ENCODE data around the gene GP1BB. TPM values are rescaled to one million over a fixed set of nuclear protein-coding genes. Genes with fewer than 3 reads are reported as not detected.
"Not testable (repeated sequence)": the region's sequence is repeated elsewhere in the genome, so short reads cannot be mapped to it uniquely, and the experiment has no call there.

Gene GP1BB
- under 1 TPM in 1 of 2 donors, not detected in 1; 0.83 TPM for total RNA-seq
- long read RNA-seq, donor 1, partial matches to known transcripts = 0 of 1 reads
- long read RNA-seq, donor 1, other reads (novel, unspliced or antisense) = 0 of 1 reads
- long read RNA-seq, donor 2 = 0 reads

- intact Hi-C loops (cut with DNase I) = no loop called here
- no peak for DNase-seq (ENCODE audit: low spot score)
These were observed at the start of gene GP1BB for GRCh38 chr22:19723232-19723982. TSS of gene GP1BB (plus strand) at chr22:19723539. CDS start at chr22:19723570, 31 bp downstream.

- intact Hi-C loops (cut with DNase I) = no loop called here
- DNase-seq (ENCODE audit: low spot score) = no peak
These were observed 49.7 kb upstream of the GP1BB start for GRCh38 chr22:19673660-19674059.

- DNase-seq (ENCODE audit: low spot score) = no peak
- intact Hi-C loops (cut with DNase I) = no loop called here
These were observed 49.0 kb upstream of the GP1BB start for GRCh38 chr22:19674129-19674928.

- intact Hi-C loops (cut with DNase I) = no loop called here
- DNase-seq (ENCODE audit: low spot score) = no peak
These were observed 48.4 kb upstream of the GP1BB start for GRCh38 chr22:19674929-19675253.

- intact Hi-C loops (cut with DNase I) = no loop called here
These were observed 47.9 kb upstream of the GP1BB start for GRCh38 chr22:19675428-19675827.

GRCh38 chr22:19676437-19676836, 46.9 kb upstream of the GP1BB start:
- DNase-seq (ENCODE audit: low spot score); intact Hi-C loops (cut with DNase I): not testable (repeated sequence)

More at GRCh38 chr22:19675428-19675827, 47.9 kb upstream of the GP1BB start:
- DNase-seq (ENCODE audit: low spot score) = no peak

GRCh38 chr22:19678949-19679521, 44.3 kb upstream of the GP1BB start:
- DNase-seq (ENCODE audit: low spot score) = no peak
- intact Hi-C loops (cut with DNase I) = no loop called here

- intact Hi-C loops (cut with DNase I) = loop anchor here in 1 of 2 donors (5.0 kb wide), 1 partner anchor 38 kb away; no protein-coding TSS in a partner anchor
- no peak for DNase-seq (ENCODE audit: low spot score)
These were observed 43.7 kb upstream of the GP1BB start for GRCh38 chr22:19679522-19680101.

- intact Hi-C loops (cut with DNase I) = loop anchor here in 1 of 2 donors (5.0 kb wide), 1 partner anchor 37 kb away; no protein-coding TSS in a partner anchor
- DNase-seq (ENCODE audit: low spot score) = no peak
These were observed 43.0 kb upstream of the GP1BB start for GRCh38 chr22:19680287-19680881.

GRCh38 chr22:19680911-19681862, 42.2 kb upstream of the GP1BB start:
- intact Hi-C loops (cut with DNase I) = loop anchor here in 1 of 2 donors (5.0 kb wide), 1 partner anchor 36 kb away; no protein-coding TSS in a partner anchor
- no peak for DNase-seq (ENCODE audit: low spot score)

GRCh38 chr22:19681863-19682245, 41.5 kb upstream of the GP1BB start:
- DNase-seq (ENCODE audit: low spot score) = no peak
- intact Hi-C loops (cut with DNase I) = loop anchor here in 1 of 2 donors (5.0 kb wide), 1 partner anchor 35 kb away; no protein-coding TSS in a partner anchor

- DNase-seq (ENCODE audit: low spot score) = peak; percentile 6
- intact Hi-C loops (cut with DNase I) = no loop called here
These were observed 36.4 kb upstream of the GP1BB start for GRCh38 chr22:19686946-19687345.

GRCh38 chr22:19687561-19688300, 35.6 kb upstream of the GP1BB start:
- peak; percentile 85 for DNase-seq (ENCODE audit: low spot score)
- intact Hi-C loops (cut with DNase I) = no loop called here

- intact Hi-C loops (cut with DNase I) = no loop called here
- DNase-seq (ENCODE audit: low spot score) = peak; percentile 80
These were observed 34.7 kb upstream of the GP1BB start for GRCh38 chr22:19688301-19689290.

GRCh38 chr22:19689408-19689807, 33.9 kb upstream of the GP1BB start:
- intact Hi-C loops (cut with DNase I) = no loop called here
- DNase-seq (ENCODE audit: low spot score) = peak; percentile 64

All from posterior vena cava (tissue), 2 donors.